GM21737 (cell line): ENCODE measurements around the gene PIP5K1C.

Source experiments
- ATAC-seq: cut with Tn5 transposase; IDR thresholded peaks from one replicate; pipeline ENCODE4 v1.9.1; 2021; ENCODE audit warnings: mild to moderate bottlenecking, moderate library complexity; ENCODE audit not compliant: unreplicated experiment

PIP5K1C gene

DNA sequence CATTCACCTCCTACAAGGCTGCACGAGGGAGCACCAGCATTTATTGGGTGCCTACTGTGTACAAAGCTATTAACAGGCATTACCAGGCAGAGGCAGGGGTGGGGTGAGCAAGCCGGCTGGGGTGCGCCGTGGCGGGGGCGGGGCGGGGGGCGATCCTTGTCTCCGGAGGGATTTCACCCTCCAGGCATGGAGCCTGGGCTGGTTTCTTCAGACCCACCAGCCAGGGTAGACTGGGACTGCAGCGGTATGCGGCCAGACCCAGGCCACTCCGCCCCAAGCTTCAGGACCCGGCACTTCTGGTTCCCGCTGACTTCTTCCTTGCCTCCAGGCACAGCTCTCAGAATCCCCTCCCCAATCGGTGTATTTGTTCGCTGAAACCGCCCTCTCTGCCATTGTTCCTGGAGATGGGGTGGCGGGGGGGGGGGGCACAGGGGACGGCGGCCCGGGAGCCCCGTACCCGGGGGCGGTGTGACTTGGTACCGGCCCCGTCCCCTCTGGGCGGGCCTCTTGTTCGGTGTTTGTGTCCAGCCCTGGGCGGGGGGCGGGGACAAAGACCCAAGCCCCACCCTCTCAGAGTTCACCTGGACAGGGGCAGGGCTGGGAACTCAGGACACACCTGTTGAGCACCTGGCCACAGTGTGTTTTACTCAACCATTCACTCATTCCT, 22.3 kb upstream of the PIP5K1C start:
- ATAC-seq: no peak

DNA sequence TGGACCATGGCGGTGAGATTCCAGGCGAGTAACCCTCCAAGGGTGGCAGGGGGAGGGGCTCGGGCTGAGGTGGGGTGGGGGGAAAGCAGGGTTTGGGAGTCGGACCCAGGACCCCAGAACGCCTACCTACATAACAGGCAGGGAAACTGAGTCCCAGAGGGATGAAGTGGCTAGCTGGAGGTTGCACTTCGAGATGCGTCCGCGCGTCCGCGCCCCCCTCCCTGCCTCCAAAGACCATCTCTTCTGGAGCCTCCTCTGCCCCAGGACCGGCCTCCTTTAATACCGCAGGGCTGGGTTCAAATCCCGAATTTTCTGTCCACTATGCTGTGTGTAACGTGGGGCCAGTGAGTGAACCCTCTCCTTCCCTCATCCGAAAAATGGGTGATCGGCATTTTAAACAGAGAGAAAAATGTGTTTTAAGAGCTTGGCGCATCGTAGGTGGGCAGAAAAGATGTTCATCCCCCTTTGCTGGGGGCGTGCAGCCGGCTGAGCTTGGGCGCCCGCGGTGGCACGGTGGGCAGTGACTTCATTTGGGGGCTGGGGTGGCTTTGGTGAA, 21.7 kb upstream of the PIP5K1C start:
- ATAC-seq: no peak

DNA sequence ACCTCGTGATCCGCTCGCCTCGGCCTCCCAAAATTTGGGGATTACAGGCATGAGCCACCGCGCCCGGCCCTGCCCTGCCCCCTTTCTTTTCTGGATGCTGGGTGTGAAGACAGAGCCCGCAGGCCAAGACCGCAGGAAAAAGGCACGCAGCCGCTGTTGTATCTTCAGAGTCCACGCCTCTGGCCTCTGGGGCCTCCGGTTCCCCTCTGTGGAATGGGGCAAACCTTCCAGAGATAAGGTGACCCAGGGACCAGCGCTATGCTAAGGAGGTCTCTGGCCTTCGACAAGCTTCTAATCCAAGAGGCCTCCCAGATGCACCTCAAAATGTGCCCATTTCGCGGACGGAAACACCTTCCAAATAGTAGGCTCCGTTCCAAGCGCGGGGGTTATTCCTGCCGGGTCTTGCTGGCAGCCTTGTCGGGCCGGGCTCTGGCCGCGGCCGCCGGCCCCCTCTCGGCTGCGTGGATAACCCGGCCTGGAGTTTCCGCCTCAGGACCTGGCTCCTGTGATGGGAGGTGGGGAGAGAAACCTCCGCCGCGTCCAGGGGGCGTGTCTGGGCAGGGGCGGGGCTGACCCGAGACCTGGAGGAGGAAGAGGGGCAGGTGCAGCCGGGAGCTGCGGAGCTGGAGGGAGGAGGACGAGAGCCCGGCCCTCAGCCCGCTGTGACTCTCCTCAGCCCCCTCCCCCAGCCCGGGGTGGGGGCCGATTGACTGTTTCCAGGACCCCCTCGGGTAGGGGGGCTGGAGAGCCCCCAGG, 21.0 kb upstream of the PIP5K1C start:
- ATAC-seq: no peak

DNA sequence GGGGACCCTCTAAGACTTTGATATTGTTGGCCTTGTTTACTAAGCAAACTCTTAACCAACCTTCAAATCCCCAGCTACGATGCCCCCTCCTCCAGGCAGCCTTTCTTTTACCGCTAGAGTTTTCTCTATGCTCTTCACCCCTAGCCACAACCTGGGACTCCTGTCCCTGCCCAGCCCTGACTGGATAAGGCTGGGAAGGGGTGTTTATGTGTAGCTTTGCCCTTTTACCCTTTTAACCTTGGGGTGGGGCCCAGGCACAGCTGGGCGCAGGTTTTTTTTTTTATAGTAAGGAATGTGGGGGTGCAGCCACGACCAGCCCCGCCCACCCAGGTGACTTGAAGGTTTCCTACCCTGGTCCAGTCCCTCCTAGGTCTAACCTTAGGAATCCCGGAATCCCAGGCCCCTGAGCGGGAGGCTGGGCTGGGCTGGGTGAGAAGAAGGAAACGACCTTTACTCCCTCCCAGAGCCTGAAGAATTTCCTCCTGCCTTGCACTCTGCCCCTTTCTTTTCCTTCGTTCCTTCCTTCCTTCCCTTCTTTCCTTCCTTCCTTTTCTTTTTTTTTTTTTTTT, 20.2 kb upstream of the PIP5K1C start:
- ATAC-seq: no peak

DNA sequence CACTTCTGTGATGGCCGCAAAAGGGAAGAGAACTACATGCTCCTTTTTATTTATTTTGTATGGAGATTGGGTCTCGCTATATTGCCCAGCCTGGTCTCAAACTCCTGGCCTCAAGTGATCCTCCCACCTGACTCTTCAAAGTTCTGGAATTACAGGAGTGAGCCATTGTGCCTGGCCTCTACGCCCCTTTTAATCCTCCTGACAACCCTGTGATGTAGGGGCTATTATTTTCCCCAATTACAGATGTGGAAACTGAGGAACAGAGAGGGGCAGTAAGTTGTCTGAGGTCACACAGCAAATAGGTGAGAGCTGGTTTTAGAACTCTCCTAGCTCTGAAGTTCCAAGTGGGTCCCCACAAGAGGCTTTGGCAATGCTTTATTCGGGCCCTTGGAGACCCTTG, 19.6 kb upstream of the PIP5K1C start:
- ATAC-seq: no peak

DNA sequence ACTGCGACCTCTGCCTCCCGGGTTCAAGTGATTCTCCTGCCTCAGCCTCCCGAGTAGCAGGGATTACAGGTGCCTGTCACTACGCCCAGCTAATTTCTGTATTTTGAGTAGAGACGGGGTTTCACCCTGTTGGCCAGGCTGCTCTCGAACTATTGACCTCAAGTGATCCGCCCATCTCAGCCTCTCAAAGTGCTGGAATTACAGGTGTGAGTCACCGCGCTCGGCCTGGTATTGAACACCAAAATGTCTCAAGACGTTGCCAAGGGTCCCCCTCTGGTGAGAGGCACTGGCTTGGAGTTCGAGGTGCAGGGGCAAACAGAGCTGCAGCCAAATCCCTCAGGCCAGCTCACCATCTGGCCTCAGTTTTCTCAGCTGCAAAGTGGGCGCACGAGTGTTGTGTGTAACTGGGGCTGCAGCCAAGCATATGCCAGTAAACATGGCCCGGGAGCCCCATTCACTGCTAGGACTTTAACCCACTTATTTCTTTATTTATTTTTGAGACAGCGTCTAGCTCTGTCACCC, 15.9 kb upstream of the PIP5K1C start:
- ATAC-seq: no peak

DNA sequence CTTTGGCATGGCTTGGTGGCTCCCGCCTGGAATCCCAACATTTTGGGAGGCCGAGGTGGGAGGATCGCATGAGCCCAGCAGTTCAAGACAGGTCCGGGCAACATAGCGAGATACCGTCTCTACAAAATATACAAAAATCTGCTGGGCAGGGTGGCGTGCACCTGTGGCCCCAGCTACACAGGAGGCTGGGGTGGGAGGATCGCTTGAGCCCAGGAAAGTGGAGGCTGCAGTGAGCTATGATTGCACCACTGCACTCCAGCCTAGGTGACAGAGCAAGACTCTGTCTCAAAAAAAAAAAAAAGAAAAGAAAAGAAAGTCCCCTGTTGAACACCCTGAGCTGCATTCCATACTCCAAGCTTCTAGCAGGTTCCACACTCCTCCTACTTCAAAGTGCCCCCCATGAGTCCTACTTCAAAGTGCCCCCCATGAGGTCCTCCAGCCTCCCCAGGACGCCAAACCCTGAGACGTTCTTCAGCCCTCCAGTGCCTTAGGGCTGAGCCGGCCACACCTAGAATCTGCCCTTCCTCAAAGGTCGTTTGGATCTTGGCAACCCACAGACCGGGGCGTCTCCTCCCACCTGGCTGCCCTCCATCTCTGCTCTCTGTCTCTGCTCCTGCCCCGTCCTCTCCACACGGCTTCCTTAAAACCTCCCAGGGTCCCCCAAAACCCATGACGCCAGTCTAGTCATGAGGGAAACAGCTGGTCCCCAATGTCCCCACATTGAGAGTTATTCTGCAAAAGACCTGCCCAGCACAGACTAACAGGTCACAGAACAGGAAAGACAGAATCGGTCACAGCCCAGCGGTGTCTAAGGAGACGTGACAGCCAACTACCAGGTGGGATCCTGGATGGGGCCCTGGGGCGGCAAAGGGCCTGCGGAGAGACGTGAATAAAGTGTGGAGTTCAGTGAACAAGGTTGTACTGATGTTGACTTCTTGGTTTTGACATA, 12.7 kb upstream of the PIP5K1C start:
- no peak for ATAC-seq

DNA sequence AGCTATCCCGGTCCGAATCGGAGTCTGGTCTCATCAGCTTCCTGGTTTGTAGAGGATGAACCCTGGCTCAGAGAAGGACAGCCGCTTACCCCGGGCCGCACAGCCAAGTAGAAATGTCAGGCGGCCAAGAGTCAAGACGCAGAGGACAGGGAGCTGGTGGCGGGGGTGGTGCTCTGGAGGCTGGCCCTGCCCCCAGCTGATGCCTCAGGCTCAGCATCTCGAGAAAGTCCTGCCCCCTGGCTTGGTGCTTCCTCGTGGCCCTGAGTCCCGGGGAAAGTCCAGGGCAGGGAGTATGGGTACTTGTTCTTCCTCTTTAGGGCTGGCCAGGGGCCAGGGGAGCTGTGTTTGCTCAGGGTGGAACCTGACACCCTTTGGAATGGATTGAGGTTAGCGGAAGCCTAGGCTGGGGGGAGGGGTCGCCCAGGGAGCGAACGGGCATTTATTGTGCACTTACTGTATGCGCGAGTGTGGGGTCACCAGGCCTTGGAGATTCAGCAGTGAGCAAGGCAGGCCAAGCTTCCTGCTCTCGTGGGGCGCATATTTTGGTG, 10.1 kb upstream of the PIP5K1C start:
- ATAC-seq: no peak

DNA sequence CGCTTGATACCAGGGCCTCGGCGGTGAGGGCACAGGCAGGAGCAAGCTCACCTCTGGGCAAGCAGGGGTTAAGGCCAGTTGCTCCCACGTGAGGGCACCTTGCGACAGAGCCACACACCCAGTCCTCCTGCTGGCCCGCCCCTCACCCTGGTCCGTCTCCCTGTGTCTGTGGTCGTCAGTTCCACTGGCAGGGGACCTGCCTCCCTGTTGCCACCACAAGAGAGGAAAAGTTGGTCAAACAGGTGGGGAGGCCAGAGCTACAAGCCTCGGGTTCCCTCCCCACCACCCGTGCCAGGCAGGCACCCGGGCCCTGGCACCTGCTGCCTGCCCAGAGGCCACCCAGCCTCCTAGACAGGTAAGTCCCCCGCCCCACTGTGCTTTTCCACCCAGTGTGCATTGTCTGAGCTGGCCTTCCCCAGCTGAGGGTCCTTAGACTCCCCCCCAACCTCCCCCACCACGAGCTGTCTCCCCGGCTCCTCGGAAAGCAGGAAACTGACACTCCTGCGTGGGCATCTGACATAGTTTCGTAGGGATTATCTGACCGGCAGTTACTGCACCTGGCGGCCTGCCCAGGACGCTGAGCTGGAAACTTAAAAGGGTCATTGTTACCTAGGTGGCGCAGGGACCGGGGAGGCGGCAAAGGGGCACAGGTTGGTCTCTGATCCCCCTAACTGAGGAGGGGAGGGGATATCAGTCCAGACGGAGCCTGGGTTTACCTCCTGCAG, 8.1 kb upstream of the PIP5K1C start, which contains the start of gene TJP3:
Gene TJP3 (plus strand): TSS at position 178 of the 725 bp plus-strand sequence. CDS start 20,049 bp downstream, outside the sequence.
- ATAC-seq: no peak

DNA sequence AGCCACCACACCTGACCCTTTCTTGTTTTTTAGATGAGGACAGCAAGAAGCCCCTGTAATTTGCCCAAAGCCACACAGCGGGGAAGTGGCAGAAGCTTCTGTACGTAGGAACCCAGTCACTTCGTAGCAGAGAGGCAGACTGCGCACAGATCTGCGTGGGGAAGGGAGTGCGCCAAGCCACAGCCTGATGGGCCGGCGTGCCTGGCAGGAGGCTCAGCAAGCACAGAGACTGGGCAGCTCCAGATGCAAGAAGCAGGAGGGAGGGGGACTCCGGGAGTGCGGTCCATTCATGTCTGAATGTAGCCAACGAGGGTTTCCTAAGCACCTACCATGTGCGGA, 7.6 kb upstream of the PIP5K1C start:
- ATAC-seq: no peak

DNA sequence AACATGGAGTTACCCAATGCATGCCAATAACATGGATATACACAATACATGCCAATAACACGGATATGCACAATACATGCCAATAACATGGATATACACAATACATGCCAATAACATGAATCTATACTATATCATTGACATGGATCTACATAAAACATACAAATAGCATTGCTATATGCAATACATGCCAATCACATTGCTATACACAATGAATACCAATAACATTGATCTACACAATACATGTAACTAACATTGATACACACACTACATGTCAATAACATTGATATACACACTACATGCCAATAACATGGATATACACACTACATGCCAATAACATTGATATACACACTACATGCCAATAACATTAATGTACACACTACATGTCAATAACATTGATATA, 932 bp upstream of the PIP5K1C start:
- no peak for ATAC-seq

DNA sequence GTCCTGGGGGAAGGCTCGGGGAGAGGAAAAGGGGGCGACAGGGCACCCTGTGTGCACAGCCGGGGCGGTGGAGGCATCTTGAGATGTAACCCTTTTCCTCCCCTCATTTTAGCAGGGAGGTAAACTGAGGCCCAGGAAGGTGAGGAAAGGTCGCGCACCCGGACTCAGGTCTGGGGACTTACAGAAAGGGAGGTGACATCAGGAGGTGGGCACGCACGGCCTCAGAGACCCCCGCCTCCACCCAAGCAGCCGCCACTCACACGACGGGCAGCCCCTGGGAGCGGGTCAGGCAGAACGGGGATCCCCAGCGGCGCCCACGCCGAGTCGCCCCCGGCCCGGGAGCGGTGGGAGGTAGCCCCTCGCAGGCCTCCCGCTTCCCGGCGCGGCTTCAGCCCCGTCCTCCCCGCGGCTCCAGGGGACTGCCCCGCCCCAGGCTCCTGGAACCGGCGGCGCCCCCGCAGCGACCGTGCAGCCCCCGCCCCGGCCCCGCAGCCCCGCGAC, 477 bp downstream of the PIP5K1C start:
- peak; percentile 20 for ATAC-seq

DNA sequence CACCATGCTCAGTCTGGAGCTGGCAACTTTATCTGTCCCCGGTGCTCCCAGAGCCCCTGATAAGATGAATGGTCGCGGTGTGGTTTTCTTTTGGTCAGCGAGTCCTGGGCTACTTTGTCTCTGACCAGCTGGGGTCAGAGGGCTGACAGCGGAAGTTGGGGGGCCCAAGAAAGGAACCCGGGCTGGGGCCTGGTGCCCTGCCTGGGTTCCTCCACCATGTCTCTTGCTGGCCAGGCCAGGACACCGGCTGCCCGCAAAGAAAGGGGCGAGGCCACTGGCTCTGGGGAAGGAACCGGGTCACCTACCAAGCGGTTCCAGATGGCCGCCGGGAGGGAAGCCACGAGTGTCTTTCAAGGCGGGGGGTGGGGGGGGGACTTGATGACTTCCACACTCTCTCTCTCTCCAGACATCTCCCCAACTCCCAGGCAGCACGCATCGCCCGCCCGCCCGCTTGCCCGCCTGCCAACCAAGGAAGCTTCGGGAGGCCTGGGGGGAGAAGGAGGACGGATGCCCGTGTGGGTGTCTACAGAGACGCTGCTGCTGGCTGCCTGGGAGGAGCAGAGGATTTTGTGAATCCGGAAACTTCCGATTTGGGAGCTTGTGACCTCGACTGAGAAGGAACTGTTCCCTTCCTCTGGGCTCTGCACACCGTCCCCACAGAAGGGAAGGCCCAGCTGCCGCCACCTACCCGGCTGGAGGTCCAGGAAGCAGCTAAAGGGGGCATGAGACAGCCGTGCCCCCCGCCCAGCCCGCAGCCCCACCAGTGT, 1.1 kb downstream of the PIP5K1C start:
- peak; percentile 5 for ATAC-seq

DNA sequence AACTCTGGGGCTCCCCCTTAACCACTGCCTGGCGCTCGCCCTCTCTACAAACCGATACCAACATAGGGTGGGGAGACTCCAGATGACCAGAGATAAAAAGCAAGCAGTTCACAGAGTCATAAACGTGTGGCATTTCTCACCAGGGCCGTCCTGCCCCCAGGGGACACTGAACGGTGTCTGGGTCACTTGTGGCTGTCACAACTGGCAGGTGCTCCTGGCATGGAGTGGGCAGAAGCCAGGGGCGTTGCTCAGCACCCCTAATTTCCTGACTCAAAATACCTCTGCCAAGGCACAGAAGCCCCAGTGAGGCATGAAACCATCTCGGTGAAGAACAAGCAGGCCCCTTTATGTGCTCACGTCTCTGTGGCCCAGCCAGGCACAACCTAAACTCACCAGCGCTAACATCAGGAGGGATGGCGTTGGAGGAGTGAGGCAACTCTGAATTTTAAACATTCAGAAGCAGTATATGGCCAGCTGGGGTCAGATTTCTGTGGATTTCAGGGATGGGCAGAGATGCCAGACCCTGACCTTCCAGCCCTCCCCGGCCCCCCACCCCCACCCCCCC, 1.8 kb downstream of the PIP5K1C start:
- ATAC-seq: no peak

DNA sequence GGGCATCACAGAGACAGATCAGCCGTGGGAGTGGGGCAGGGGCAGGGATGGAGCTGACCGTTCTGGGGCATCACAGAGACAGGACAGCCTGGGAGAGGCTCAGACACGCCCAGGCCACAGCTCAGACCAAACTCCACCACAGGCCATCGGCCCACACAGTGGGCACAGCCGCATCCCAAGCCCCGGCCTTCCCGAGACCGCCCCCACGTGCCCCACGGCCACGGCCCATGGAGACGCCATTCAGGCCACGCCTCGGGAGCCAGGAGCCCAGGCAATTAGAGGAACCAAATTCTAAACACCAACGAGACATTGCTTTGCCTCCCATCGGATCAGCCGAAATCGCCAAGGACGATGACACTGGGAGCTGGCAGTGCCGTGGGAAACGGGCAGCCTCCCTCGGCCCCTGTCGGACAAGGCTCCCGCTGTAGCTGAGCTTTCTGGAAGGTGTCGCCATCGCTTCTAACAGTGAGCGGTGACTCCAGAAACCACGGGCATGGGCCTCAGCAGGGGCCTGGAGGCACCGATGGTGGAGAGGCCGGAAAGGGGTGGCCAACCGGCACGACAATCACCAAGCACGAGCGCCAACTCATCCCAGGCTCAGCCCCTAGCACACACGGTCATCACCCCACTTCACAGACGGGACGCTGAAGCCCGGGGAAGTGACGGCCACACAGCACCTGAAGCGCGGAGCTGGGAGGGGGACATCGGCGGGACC, 2.4 kb downstream of the PIP5K1C start:
- ATAC-seq: no peak

DNA sequence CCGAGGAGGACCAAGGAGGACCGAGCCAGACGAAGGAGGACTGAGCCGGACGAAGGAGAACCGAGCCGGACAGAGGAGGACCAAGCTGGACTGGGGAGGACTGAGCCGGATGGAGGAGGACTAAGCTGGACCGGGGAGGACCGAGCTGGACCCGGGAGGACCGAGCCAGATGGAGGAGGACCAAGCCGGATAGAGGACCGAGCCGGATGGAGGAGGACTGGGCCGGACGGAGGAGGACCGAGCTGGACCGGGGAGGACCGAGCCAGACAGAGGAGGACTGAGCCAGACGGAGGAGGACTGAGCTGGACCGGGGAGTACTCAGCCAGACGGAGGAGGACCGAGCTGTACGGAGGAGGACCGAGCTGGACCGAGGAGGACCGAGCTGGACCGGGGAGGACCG, 3.2 kb downstream of the PIP5K1C start:
- no peak for ATAC-seq

DNA sequence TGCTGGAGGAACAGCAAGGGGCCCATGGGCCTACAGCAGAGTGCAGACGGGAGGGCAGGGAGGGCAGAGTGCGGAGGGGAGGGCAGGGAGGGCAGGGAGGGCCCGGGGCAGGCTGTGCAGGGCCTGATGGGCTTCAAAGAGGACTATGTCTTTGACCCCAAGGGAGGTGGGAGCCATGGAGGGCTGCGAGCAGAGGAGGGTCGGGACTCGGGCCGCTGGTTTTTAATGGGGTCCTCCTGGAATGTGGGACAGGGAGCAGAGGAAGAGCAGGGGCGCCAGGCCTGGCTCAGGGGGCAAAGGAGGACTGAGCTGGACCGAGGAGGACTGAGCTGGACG, 3.6 kb downstream of the PIP5K1C start:
- no peak for ATAC-seq
